HS-5 (cell line): ENCODE results near the gene CFD.
A peak's percentile ranks its signal among the peaks of the same experiment; 100 is the strongest.
"Not testable (repeated sequence)": the region's sequence is repeated elsewhere in the genome, so short reads cannot be mapped to it uniquely, and the experiment has no call there.

Experiments used
- DNase-seq: peaks from one replicate; pipeline ENCODE4 v3.0.0-alpha.2; 2012; ENCODE audit warnings: low read depth

The CFD gene

DNA sequence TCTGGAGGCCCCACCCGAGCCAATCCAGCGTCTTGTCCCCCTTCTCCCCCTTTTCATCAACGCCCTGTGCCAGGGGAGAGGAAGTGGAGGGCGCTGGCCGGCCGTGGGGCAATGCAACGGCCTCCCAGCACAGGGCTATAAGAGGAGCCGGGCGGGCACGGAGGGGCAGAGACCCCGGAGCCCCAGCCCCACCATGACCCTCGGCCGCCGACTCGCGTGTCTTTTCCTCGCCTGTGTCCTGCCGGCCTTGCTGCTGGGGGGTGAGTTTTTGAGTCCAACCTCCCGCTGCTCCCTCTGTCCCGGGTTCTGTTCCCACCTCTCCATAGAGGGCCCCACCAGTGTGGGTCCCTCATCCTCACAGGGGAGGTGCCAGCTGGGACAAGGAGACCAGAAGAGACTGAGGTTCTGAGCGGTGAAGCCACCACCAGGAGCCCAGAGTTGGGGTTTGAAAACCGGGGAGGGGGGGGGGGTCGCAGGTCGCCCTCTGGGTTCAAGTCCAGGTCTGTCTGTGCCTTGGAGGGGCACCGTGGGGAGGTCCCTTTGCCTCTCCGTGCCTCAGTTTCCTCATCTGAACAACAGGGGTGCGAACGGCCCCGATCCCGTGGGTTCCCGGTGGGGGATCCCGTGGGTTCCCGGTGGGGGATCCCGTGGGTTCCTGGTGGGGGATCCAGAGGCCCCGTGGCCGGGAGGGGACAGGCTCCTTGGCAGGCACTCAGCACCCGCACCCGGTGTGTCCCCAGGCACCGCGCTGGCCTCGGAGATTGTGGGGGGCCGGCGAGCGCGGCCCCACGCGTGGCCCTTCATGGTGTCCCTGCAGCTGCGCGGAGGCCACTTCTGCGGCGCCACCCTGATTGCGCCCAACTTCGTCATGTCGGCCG lies 7.1 kb upstream of the CFD start, which contains the start of gene ELANE:
ELANE (plus strand) TSS at position 168 of the 878 bp plus-strand sequence; CDS start at position 194, 26 bp downstream.
- DNase-seq = no peak

- no peak for DNase-seq
Measured at GRCh38 chr19:853014-853585, 6.4 kb upstream of the CFD start.

GRCh38 chr19:853614-854220 lies 5.7 kb upstream of the CFD start:
- not testable (repeated sequence) for DNase-seq

- DNase-seq = no peak
Measured at GRCh38 chr19:854549-854948, 4.9 kb upstream of the CFD start.

GRCh38 chr19:855142-855541 lies 4.3 kb upstream of the CFD start:
- no peak for DNase-seq

DNA sequence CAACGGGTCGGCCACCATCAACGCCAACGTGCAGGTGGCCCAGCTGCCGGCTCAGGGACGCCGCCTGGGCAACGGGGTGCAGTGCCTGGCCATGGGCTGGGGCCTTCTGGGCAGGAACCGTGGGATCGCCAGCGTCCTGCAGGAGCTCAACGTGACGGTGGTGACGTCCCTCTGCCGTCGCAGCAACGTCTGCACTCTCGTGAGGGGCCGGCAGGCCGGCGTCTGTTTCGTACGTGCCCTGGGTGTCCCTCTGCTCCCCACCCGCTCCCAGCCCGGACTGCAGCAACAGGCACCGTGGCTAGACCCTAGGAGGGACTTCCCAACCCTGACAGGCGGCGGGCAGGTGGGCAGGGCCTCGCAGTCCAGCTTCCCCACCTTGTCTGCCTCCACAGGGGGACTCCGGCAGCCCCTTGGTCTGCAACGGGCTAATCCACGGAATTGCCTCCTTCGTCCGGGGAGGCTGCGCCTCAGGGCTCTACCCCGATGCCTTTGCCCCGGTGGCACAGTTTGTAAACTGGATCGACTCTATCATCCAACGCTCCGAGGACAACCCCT lies 3.8 kb upstream of the CFD start:
- no peak for DNase-seq

DNA sequence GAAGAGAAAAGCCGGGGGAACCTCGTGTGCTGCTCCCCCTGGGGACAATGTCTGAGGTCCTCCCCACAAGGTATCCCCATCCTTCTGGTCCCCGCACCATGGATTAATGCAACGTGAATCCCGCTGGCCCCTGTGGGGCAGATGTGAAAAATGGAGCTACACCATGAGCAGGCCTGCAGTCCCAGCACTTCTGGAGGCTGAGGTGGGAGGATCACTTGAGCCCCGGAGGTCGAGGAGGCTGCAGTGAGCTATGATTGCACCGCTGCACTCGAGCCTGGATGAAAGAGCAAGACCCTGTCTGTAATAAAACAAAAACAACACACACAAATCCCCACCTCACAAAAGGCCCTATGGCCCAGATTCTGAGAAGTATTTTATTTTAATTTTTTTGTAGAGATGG lies 1.2 kb upstream of the CFD start:
- no peak for DNase-seq

DNA sequence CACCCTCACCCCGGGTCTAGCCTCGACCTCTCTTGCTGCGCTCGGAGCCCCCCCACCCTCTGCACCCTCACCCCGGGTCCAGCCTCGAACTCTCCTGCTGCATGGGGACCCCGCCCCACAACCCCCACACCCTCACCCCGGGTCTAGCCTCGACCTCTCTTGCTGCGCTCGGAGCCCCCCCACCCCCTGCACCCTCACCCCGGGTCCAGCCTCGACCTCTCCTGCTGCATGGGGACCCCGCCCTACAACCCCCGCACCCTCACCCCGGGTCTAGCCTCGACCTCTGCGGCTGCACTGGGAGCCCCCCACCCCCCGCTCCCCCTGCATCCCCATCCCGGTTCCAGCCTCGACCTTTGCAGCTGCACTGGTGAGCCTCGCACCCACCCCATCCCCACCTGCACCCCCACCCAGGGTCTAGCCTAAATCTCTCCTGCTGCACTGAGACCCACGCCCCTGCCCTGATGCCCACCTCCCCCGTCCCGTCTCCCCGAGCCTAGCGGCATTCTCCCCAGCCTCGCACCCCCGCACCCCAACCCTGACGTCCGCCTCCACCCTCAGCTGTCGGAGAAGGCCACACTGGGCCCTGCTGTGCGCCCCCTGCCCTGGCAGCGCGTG lies 1.8 kb downstream of the CFD start:
- no peak for DNase-seq

DNA sequence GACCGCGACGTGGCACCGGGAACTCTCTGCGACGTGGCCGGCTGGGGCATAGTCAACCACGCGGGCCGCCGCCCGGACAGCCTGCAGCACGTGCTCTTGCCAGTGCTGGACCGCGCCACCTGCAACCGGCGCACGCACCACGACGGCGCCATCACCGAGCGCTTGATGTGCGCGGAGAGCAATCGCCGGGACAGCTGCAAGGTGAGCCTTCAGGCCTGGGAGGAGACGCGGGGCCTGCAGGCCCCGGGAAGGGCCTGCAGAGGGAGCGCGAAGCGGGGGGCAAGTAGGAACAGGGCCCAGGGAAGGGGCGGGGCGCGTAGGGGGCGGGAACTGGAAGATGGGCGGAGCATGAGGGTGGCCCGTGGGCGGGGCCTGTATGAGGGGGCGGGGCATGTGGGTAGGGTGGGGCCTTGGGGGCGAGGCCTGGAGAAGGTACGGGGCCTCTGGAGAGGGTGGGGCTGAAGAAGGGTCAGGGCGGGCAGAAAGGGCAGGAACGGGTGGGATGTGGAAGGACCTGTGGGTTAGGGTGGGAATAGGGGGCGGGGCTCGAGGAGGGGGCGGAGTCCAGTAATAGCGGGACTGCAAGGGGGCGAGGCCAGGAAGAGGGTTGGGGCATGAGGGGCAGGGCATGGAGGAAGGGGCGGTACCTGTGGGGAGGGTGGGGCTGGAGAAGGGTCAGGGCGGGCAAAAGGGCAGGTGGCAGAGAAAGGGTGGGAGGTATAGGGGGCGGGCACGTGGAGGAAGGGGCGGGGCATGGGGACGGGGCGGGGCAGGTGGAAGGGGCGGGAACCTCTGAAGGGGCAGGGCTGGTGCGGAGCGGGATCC lies 2.5 kb downstream of the CFD start:
- DNase-seq = no peak

DNA sequence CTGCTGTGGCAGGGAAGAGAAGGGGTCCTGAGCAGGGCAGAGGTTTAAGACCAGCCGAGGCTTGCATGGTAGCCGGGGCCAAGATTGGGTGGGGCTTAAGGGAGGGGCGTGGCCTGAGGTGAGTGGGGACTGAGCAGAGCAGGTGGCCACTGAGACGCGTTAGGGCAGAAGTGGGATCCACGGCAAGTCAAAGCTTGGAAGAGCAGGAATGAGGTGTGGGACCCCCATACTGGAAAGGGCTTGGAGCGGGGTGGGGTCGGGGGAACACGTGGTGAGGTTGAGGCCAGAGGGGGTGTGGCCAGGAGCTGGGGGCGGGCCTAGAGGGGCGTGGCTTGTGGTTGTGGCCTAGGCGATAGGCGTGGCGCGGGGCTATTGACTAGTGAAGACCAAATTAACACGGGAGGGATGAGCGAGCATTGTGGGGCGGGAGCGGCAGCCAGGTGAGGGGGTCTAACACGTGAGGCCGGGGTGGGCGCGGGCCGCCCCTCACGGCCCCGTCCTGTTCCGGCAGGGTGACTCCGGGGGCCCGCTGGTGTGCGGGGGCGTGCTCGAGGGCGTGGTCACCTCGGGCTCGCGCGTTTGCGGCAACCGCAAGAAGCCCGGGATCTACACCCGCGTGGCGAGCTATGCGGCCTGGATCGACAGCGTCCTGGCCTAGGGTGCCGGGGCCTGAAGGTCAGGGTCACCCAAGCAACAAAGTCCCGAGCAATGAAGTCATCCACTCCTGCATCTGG lies 3.3 kb downstream of the CFD start:
- DNase-seq = no peak

- DNase-seq = no peak
Measured at GRCh38 chr19:863315-863620, 3.8 kb downstream of the CFD start.

DNA sequence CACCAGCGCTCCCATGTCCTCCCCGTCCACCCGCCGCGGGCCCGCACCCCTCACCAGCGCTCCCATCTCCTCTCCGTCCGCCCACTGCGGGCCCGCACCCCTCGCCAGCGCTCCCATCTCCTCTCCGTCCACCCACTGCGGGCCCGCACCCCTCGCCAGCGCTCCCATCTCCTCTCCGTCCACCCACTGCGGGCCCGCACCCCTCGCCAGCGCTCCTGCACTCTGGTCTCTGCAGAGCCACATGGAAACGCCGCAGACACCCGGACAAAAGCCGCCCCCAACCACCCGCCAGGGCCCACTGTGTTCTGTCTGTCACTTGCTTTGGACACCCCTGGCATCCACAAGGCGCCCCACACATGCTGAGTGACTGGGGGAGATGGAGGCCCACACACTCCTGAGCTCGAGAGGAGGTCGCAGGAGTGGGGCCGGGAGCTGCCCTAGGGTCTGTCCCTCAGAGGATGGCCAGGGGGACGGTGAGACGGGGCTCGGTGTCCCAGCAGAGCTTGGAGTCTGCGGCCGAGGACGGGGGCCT lies 7.4 kb downstream of the CFD start:
- no peak for DNase-seq

DNA sequence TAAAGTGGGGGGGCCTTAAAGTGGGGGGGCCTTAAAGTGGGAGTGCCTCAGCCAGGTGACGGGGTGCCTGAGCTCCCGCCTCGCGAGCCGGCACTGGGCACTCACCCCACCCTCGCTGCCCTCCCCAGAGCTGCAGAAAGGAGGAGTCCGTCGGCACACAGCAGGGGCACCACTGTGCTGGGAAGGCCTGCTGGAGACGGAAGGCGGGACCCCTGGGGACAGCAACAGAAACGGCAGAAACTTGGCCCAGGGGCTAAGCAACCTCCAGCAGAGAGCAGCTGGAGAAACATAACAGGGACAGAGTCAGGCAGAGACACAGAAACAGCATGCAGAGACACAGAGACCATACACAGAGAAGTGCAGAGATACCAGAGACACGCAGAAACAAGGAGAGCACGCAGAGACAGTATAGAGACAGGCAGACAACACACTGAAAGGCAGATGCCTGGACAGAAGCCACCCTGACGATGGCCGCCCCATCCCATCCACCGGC lies 7.9 kb downstream of the CFD start:
- no peak for DNase-seq

DNA sequence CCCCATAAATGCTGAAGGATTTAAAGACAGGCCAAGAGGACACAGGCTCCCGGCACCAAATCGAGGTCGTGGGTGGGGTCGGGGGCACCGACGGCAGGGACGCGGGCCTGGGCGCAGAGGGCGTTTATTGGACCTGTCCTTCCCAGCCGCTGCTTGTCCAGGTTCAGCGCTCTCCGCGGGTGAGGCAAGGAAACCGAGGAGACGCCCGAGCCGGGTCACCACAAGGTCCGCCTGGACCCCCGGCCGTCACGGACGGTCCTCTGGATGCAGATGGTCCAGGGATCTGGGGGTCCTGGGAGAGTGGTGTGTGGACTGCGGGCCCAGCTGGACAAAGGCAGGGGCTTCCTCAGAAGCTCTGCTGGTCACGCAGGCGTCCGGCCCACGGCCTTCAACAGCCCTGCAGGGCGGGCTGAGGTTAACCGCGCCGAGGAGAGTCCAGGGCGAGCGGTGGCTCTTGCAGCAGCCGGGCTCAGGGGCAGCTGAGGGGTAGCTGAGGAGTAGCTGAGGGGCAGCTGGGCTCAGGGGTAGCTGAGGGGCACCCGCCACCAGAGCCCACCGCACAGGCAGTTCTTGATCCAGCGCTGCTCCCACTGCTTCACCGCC lies 8.5 kb downstream of the CFD start:
- no peak for DNase-seq

- DNase-seq = no peak
Measured at GRCh38 chr19:868458-869244, 9.2 kb downstream of the CFD start.

- peak; percentile 73 for DNase-seq
Measured at GRCh38 chr19:869245-870177, 10.0 kb downstream of the CFD start.

DNA sequence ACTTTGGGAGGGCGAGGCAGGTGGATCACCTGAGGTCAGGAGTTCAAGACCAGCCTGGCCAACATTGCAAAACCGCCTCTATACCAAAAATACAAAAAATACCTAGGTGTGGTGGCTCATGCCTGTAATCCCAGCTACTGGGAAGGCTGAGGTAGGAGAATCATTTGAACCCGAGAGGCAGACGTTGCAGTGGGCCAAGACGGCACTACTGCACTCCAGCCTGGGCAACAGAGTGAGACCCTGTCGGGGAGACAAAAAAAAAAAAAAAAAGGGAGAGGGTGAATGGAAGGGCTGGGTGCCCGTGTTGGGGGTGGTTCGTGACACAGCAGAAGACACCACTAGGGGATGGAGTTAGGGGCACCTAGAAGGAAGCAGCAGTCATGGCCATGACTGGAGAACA lies 10.8 kb downstream of the CFD start:
- DNase-seq = no peak

DNA sequence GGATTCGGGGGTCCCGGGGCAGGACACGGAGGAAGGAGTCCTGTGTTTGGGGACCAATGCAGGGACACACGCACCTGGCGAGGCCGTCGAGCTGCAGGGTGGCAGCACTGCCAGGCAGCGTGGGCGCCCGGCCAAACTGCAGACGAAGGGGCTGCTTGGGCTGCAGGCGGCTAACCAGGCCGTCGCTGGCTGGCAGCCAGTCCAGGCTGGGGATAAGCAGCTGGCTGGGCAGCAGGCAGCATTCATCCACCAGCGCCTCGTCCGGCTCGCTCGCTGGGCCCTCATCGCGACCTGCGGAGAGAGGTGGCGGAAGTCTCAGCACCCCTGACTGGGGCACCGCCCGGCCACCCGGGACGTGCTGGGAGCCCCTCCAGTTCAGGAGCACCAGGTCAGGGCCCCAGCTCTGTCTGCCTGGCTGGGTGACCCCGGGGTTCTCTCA lies 11.5 kb downstream of the CFD start:
- DNase-seq = no peak
